Mammary epithelial cell (primary cell): ENCODE results near the gene SLC16A12.

Experiments
- CTCF ChIP-seq, 2 donors: IDR thresholded peaks in 1 of 2; conservative IDR thresholded peaks in 1 of 2; 2 replicates each; pipeline ENCODE4 v1.5.1; 2011 to 2012; ENCODE audit warnings: inconsistent platforms in 2 of 2, low read length in 2 of 2, mild to moderate bottlenecking in 2 of 2, control low read depth in 1 of 2, low read depth in 1 of 2; ENCODE audit not compliant: insufficient read depth in 1 of 2; ENCODE audit errors: extremely low read depth in 1 of 2
- EZH2 ChIP-seq: IDR thresholded peaks from 2 replicates; pipeline ENCODE4 v1.6.1; 2012; ENCODE audit warnings: low read length, inconsistent platforms, borderline replicate concordance

- TF ChIP-seq EZH2 (no peak), CTCF (conservative IDR thresholded peaks at IDR 0.05 in 1 of 2, IDR thresholded peaks at IDR 0.05 in 1 of 2; ENCODE audit: extremely low read depth in 1 of 2, insufficient read depth in 1 of 2, low read depth in 1 of 2, low read length in 2 of 2) (no peak)
These were observed 103.4 kb downstream of the SLC16A12 start for GRCh38 chr10:89431977-89432376.
